Measurements from ENCODE around the gene PIAS4.
A peak's percentile ranks its signal among the peaks of the same experiment; 100 is the strongest.

PIAS4 gene

DNA sequence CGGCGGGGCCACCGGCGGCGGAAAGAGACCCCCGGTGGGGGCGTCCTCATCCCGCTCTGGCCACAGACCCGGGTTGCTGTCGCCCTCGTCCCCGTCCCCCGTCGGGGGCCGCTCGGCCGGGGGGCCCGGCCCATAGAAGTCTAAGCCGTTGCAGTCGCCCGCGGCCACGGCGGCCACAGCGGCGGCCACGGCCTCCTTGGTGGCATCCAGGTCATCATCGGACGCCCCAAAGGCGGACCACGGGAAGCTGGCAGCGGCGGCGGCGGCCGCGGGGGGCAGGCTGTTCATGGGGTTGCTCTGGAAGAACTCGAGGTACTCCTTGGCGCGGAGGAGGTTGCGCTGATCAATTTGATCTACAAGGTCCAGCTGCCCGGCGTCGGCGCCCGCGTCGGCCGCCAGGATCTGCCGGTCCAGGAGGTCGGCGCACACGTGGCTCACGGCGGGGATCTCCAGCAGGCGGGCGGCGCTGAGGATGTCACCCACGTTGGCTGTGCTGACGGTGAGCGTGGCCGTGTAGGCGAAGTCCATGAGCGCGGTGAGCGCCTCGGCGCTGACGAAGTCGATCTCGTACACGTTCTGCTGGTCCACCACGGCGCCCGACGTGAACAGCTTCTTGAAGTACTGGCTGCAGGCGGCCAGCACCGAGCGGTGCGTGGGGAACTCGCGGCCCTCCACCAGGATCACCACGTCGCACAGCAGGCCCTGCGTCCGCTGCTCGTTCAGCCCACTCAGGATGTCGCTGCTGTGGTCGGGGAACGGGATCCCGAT lies 47.1 kb downstream of the PIAS4 start:
- no peak for DNase-seq (ENCODE audit: low read depth)
- TF ChIP-seq, protein P1, sequence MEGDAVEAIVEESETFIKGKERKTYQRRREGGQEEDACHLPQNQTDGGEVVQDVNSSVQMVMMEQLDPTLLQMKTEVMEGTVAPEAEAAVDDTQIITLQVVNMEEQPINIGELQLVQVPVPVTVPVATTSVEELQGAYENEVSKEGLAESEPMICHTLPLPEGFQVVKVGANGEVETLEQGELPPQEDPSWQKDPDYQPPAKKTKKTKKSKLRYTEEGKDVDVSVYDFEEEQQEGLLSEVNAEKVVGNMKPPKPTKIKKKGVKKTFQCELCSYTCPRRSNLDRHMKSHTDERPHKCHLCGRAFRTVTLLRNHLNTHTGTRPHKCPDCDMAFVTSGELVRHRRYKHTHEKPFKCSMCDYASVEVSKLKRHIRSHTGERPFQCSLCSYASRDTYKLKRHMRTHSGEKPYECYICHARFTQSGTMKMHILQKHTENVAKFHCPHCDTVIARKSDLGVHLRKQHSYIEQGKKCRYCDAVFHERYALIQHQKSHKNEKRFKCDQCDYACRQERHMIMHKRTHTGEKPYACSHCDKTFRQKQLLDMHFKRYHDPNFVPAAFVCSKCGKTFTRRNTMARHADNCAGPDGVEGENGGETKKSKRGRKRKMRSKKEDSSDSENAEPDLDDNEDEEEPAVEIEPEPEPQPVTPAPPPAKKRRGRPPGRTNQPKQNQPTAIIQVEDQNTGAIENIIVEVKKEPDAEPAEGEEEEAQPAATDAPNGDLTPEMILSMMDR (conservative IDR thresholded peaks at IDR 0.05; ENCODE audit: low read length), result no peak
- no peak overlapping the region for H3K4me3 ChIP-seq (ENCODE audit: low read length)

DNA sequence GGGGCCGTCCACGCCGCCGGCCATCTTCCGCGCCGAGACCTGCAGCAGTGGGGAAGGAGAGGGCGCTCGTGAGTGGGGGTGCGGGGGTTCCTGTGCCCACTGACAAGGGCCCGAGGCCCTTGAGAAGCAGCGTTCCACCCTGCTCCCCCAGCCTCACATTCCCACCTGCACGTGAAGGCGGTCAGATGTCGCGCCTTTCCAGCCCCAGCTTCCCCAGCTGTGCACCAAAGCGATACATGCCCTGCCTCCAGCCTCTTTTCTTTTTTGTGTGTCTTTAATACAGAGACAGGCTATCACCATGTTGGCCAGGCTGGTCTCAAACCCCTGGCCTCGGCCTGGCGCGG lies 47.6 kb downstream of the PIAS4 start:
- DNase-seq (ENCODE audit: low read depth), result no peak
- no peak overlapping the region for H3K4me3 ChIP-seq (ENCODE audit: low read length)
- TF ChIP-seq, protein P1 (conservative IDR thresholded peaks at IDR 0.05; ENCODE audit: low read length), result no peak

DNA sequence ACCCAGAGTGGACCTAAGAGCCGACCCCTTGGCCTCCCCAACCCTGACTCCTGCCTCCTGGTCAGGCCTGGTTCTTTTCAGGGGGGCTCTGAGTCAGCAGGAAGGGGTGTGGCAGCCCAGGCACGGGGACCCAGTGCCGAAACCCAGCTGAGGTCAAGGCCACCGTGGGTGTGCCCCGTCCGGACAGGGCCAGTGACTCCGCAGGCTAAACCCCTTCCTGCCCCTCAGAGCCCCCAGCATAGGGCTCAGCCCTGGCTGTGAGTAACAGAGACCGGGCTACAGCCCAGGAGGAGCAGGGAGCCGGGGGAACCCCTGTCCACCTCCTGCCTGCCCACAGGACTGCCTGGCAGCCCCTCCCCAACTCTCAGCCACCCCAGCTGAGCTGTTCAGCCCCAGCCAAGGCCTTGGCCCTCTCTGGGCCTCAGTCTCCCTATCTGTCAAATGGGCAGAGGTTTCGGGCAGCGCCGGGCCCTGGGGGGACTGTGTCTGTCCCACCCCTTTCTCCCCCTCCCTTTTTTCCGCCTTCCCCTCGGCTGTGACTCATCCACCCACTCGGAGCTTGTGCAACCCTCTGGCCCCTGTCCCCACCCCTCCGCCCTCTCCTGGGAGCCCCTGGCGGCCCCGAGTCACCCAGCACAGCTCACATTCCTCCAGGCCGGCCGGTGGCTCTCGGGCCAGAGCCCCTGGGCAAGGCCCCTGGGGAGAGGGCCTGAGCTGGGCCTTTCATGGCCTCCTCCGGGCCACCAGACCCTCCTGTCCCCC lies 50.6 kb downstream of the PIAS4 start:
- peak overlapping the region; percentile 52 for H3K4me3 ChIP-seq (ENCODE audit: low read length)
- peak; percentile 91 for DNase-seq (ENCODE audit: low read depth)
- TF ChIP-seq, protein P1 (conservative IDR thresholded peaks at IDR 0.05; ENCODE audit: low read length), result peak; percentile 26

DNA sequence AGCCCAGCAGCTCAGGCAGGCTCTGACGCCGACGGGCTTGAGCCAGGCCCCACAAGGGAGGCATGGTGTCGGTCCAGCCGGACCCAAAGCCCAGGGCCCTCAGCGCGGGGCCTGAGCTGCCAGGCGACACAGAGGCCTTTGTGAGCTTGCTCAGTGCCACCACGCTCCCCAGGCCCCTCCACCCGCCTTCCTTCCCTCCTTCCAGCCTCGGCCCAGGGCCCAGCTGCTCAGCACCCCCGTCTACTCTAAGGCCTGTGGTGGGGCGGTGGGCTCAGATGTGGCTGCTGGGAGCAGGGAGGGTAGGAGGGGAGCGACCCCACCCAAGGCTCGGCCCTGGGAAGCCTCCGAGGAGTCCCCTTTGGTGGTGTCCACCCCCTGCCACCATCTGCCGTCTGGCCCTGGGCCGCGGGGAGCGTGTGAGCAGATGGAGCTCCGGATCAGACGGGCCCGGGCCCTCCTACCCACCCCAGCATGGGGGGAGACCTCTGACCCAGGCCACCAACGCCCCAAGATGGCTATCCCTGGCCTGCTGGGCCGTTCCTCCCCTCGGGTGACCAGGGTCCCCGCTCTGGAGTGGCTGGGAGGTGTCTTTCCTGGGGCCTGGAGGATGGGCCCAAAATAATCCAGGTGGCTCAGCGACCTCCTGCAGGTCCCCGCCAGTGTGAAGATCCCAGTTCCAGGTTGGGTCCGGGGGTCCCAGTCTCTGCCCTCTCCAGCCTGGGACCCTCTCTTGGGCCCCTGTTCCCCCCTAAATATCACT lies 51.3 kb downstream of the PIAS4 start:
- H3K4me3 ChIP-seq (ENCODE audit: low read length), result peak overlapping the region; percentile 52
- TF ChIP-seq, protein P1 (conservative IDR thresholded peaks at IDR 0.05; ENCODE audit: low read length), result no peak
- DNase-seq (ENCODE audit: low read depth), result no peak

DNA sequence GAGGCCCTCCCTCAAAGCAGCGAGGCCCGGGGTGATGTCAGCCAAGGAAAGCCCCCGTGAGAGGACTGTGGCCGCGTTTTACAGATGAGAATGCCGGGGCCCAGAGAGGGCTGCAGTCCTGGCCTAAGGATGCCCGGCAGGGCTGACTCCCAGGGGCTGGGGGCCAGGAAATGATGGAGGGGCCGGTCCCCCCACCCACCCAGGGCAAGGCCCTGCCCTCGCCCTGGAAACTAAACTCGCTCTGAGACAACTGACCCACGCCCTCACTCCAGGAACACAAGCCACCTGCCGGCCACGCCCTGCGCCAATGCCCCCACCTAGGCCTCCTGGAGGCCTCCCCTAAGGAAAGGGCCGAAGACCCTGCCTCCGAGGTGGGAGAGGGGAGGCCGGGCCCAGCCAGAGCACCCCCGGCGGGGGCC lies 51.9 kb downstream of the PIAS4 start:
- no peak for DNase-seq (ENCODE audit: low read depth)
- TF ChIP-seq, protein P1 (conservative IDR thresholded peaks at IDR 0.05; ENCODE audit: low read length), result no peak
- peak overlapping the region; percentile 52 for H3K4me3 ChIP-seq (ENCODE audit: low read length)

DNA sequence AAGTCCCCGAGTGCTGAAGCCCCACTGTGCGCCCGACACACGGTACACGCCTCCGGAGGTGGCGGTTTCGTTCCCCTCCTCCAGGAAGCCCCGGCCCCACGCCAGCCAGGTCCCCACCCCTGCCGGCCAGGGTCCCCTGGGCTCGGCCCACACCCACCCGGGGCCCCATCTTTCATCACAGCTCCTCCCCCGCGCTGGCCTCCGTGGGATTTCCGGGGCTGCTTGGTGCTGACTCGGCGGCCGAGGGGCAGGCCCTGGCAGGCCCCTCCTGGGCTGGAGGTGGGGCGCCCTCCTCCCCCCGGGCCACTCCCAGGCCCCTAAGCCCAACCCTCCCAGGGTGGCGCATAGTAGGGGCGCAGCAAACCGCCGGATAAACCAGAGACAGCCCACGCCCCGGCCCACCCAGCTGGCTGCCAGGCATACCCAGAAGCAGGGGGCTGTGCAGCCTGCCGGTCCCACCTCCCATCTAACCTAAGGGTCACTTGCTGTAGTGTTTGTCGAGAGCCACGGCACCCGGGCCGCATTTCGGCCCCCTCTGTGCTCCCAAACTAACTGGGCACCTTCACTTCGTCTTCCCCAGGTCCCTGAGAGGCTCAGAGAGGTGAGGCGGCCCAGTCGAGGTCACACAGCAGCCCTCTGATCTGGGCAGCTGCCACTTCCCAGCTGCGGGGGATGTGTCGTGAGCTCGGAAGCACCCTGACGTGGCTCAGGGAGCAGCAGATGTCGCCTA lies 52.5 kb downstream of the PIAS4 start:
- peak overlapping the region; percentile 52 for H3K4me3 ChIP-seq (ENCODE audit: low read length)
- peak; percentile 42 for DNase-seq (ENCODE audit: low read depth)
- TF ChIP-seq, protein P1 (conservative IDR thresholded peaks at IDR 0.05; ENCODE audit: low read length), result no peak

All from AG10803 (cell line).